Endodermal cell (in vitro differentiated cells): ENCODE data around the gene PHF23. TPM values are rescaled to one million over a fixed set of nuclear protein-coding genes. Genes with fewer than 3 reads are reported as not detected.

Experiments used
- DNase-seq: peaks from one replicate; pipeline ENCODE4 v3.0.0-alpha.2; 2017
- H3K27ac ChIP-seq: 2 replicates; pipeline ENCODE4 v1.5.1; 2013; ENCODE audit warnings: mild to moderate bottlenecking, low read depth, low read length, moderate library complexity
- H3K27me3 ChIP-seq: 2 replicates; pipeline ENCODE4 v1.6.1; 2013; ENCODE audit warnings: mild to moderate bottlenecking, low read length, moderate library complexity; ENCODE audit not compliant: insufficient read depth, control insufficient read depth, poor library complexity, severe bottlenecking
- H3K36me3 ChIP-seq: 2 replicates; pipeline ENCODE4 v1.7.0; 2013; ENCODE audit warnings: mild to moderate bottlenecking, low read length, moderate library complexity; ENCODE audit not compliant: control insufficient read depth, insufficient read depth
- H3K4me1 ChIP-seq: one replicate; pipeline ENCODE4 v1.7.0; 2013; ENCODE audit warnings: low read length; ENCODE audit not compliant: control insufficient read depth, insufficient read depth
- H3K4me3 ChIP-seq: 2 replicates; pipeline ENCODE4 v1.5.1; 2013; ENCODE audit warnings: mild to moderate bottlenecking, low read length, moderate library complexity
- H3K9ac ChIP-seq: 2 replicates; pipeline ENCODE4 v1.6.1; 2013; ENCODE audit warnings: mild to moderate bottlenecking, low read length, moderate library complexity; ENCODE audit not compliant: poor library complexity, severe bottlenecking; ENCODE audit errors: extremely low read depth
- H3K9me3 ChIP-seq: 2 replicates; pipeline ENCODE4 v1.6.1; 2013; ENCODE audit warnings: mild to moderate bottlenecking, low read length, moderate library complexity; ENCODE audit not compliant: control insufficient read depth
- H3K27ac Mint-ChIP-seq: 2 replicates; pipeline ENCODE4 v1.8.0; 2020; ENCODE audit warnings: mixed read lengths
- H3K27me3 Mint-ChIP-seq: 2 replicates; pipeline ENCODE4 v1.8.0; 2021; ENCODE audit warnings: mild to moderate bottlenecking, mixed read lengths; ENCODE audit not compliant: insufficient read depth
- H3K36me3 Mint-ChIP-seq: 2 replicates; pipeline ENCODE4 v1.8.0; 2020; ENCODE audit warnings: low read depth, mixed read lengths
- H3K4me1 Mint-ChIP-seq: 2 replicates; pipeline ENCODE4 v1.8.0; 2020; ENCODE audit warnings: mixed read lengths
- H3K4me3 Mint-ChIP-seq: 2 replicates; pipeline ENCODE4 v1.8.0; 2020; ENCODE audit warnings: mild to moderate bottlenecking, moderate library complexity, mixed read lengths
- H3K9me3 Mint-ChIP-seq: 2 replicates; pipeline ENCODE4 v1.8.0; 2020; ENCODE audit warnings: mild to moderate bottlenecking, mixed read lengths
- CTCF ChIP-seq: fragments of 200-600 bp; sonication (generic); conservative IDR thresholded peaks from 2 replicates; pipeline ENCODE4 v1.5.0; 2021; ENCODE audit warnings: antibody characterized with exemption, mild to moderate bottlenecking
- WGBS, 2 experiments: methylation state at CpG; one replicate each; pipeline versions ENCODE4 v1.1.5 to v1.1.7; 2013; ENCODE audit warnings: missing lambda C conversion rate in 2 of 2, mixed read lengths in 1 of 2; ENCODE audit not compliant: insufficient coverage in 1 of 2, insufficient read length in 1 of 2; 5-methylcytosine and 5-hydroxymethylcytosine counted together
- total RNA-seq, 2 donors: library from RNA; stranded (reverse); fragmentation: NEBNext Ultra II Directional in 1 of 2; extraction: Animal tissue kit (Norgen Biotek cat#: 25700) in 1 of 2; gene quantifications; 2 replicates in 1 of 2; 3 replicates in 1 of 2; pipeline ENCODE4 v1.2.1, GENCODE V29; 2021

The PHF23 gene
- total RNA-seq, 2 donors from 2014 or later: 67.3 to 71.6 TPM

- no peaks in the 10 kb centered on the region for H3K36me3 Mint-ChIP-seq
- no peaks in the 10 kb centered on the region for H3K9me3 Mint-ChIP-seq
- Histone ChIP-seq H3K4me1 (peaks cover 5% of the 10 kb centered on the region), H3K4me3 (peak within 1 kb of the TSS; percentile 67), H3K27ac (peak within 1 kb of the TSS; percentile 18), H3K27me3 (peaks cover 16% of the 10 kb centered on the region), H3K9me3 (no peaks in the 10 kb centered on the region), H3K36me3 (no peaks in the 10 kb centered on the region), H3K9ac (peak within 1 kb of the TSS; percentile 30)
- peaks cover 33% of the 10 kb centered on the region for H3K27me3 Mint-ChIP-seq
- peak; percentile 100 for DNase-seq
- WGBS, 2 experiments: 0 to 1% methylated on average over 29 to 71 of the region's 71 CpGs
- no peak for TF ChIP-seq CTCF
- peak within 1 kb of the TSS; percentile 70 for H3K27ac Mint-ChIP-seq
- peak within 1 kb of the TSS; percentile 60 for H3K4me3 Mint-ChIP-seq
- peaks cover 6% of the 10 kb centered on the region for H3K4me1 Mint-ChIP-seq
Observed at GRCh38 chr17:7281074-7281952, 42.1 kb upstream of the PHF23 start, which contains the start of gene SLC2A4. Gene SLC2A4 (plus strand): TSS chr17:7281718. CDS start chr17:7281935, 217 bp downstream.

GRCh38 chr17:7280519-7281073 lies 41.3 kb upstream of the PHF23 start:
- peaks cover 6% of the 10 kb centered on the region for H3K4me1 Mint-ChIP-seq
- no peaks in the 10 kb centered on the region for H3K36me3 ChIP-seq
- peaks cover 16% of the 10 kb centered on the region for H3K27me3 ChIP-seq
- peak; percentile 98 for DNase-seq
- WGBS, 2 experiments: 2 to 3% methylated on average over 14 to 29 of the region's 29 CpGs
- no peaks in the 10 kb centered on the region for H3K9me3 Mint-ChIP-seq
- H3K4me3 Mint-ChIP-seq: peak overlapping the region; percentile 60
- peaks cover 31% of the 10 kb centered on the region for H3K27me3 Mint-ChIP-seq
- H3K27ac ChIP-seq: peak overlapping the region; percentile 18
- no peaks in the 10 kb centered on the region for H3K9me3 ChIP-seq
- TF ChIP-seq CTCF: peak; percentile 94
- peak overlapping the region; percentile 67 for H3K4me3 ChIP-seq
- H3K9ac ChIP-seq: peak overlapping the region; percentile 4
- peak overlapping the region; percentile 61 for H3K27ac Mint-ChIP-seq
- no peaks in the 10 kb centered on the region for H3K36me3 Mint-ChIP-seq
- H3K4me1 ChIP-seq: peaks cover 5% of the 10 kb centered on the region

DNA sequence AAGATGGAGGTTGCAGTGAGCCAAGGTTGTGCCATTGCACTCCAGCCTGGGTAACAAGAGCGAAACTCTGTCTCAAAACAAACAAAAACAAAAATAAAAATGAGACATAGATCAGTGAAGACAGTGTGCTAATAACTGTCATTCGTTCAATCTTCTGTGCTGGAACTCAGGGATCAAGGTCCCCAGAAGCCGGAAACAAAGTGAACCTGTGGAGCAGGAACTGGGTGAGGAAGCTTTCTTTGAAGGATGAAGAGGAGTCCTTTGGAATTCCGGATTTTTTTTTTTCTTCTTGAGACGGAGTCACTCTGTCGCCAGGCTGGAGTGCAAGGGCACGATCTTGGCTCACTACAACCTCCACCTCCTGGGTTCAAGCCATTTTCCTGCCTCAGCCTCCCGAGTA lies 40.2 kb upstream of the PHF23 start:
- Histone ChIP-seq H3K9me3 (no peaks in the 10 kb centered on the region), H3K27ac (no peak overlapping the region), H3K36me3 (no peaks in the 10 kb centered on the region), H3K4me1 (peaks cover 5% of the 10 kb centered on the region), H3K9ac (no peak overlapping the region), H3K27me3 (peaks cover 16% of the 10 kb centered on the region), H3K4me3 (no peak overlapping the region)
- 91 to 94% methylated on average over 7 of the region's 8 CpGs for WGBS, 2 experiments
- peaks cover 31% of the 10 kb centered on the region for H3K27me3 Mint-ChIP-seq
- H3K36me3 Mint-ChIP-seq: no peaks in the 10 kb centered on the region
- no peak for TF ChIP-seq CTCF
- no peak for DNase-seq
- no peak overlapping the region for H3K27ac Mint-ChIP-seq
- no peak overlapping the region for H3K4me3 Mint-ChIP-seq
- peaks cover 6% of the 10 kb centered on the region for H3K4me1 Mint-ChIP-seq
- H3K9me3 Mint-ChIP-seq: no peaks in the 10 kb centered on the region
